Measurements from ENCODE around the gene LIN54.
"Not testable (repeated sequence)": the region's sequence is repeated elsewhere in the genome, so short reads cannot be mapped to it uniquely, and the experiment has no call there.

The LIN54 gene

DNA sequence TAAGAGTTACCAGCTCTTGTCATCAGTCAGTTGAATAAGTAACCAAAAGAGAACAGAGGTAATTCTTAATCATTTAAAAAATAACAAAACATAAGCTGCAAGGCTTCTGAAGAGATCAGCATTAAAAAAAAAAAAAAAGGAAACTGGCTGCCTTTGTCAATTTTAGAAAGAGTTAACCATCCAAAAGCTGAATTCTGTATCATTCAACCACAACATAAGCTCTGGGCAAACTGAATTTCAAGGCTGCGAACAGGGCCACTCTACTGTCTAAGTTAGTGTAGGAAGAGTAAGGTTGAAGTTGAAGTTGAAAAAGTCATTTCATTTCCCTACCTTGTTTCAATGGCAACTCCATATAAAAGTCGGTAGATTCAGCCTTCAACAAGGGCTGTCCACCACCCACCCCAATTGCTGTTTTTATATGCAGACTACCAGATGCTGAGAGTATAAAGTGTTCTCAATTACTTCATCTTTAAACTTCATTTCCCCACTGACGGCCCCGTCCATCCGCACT is 1.1 kb upstream of the LIN54 start:
- Histone ChIP-seq H3K27me3 (ENCODE audit: insufficient read depth, low read length, poor library complexity, severe bottlenecking) (no peaks in the 10 kb centered on the region), H4K20me1 (ENCODE audit: insufficient read depth, low read length, poor library complexity, severe bottlenecking) (peaks cover 27% of the 10 kb centered on the region), H3K79me2 (ENCODE audit: insufficient read depth, low read length) (peaks cover 56% of the 10 kb centered on the region), H3K4me3 (ENCODE audit: low read length, poor library complexity, severe bottlenecking) (peak overlapping the region; percentile 99), H3K9me2 (replicated peaks; ENCODE audit: low read depth, low read length) (no peaks in the 10 kb centered on the region), H2AFZ (ENCODE audit: low read length) (peak overlapping the region; percentile 87), H3K36me3 (ENCODE audit: insufficient read depth, low read length) (no peaks in the 10 kb centered on the region), H3K4me2 (ENCODE audit: low read depth, low read length, poor library complexity, severe bottlenecking) (peak overlapping the region; percentile 99), H3K4me1 (ENCODE audit: insufficient read depth, low read length, poor library complexity, severe bottlenecking) (peaks cover 43% of the 10 kb centered on the region), H3K9ac (ENCODE audit: low read depth, low read length, poor library complexity, severe bottlenecking) (peak overlapping the region; percentile 97), H3F3A (ENCODE audit: low read depth) (no peaks in the 10 kb centered on the region; the same call in 1 of the 2 replicates), H3K9me3 (ENCODE audit: insufficient read depth, low read depth, low read length) (no peaks in the 10 kb centered on the region)
- no peak for TF ChIP-seq EZH2phosphoT487 (IDR thresholded peaks at IDR 0.05; ENCODE audit: borderline replicate concordance)
- TF ChIP-seq, protein P1, sequence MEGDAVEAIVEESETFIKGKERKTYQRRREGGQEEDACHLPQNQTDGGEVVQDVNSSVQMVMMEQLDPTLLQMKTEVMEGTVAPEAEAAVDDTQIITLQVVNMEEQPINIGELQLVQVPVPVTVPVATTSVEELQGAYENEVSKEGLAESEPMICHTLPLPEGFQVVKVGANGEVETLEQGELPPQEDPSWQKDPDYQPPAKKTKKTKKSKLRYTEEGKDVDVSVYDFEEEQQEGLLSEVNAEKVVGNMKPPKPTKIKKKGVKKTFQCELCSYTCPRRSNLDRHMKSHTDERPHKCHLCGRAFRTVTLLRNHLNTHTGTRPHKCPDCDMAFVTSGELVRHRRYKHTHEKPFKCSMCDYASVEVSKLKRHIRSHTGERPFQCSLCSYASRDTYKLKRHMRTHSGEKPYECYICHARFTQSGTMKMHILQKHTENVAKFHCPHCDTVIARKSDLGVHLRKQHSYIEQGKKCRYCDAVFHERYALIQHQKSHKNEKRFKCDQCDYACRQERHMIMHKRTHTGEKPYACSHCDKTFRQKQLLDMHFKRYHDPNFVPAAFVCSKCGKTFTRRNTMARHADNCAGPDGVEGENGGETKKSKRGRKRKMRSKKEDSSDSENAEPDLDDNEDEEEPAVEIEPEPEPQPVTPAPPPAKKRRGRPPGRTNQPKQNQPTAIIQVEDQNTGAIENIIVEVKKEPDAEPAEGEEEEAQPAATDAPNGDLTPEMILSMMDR (conservative IDR thresholded peaks at IDR 0.05; ENCODE audit: low read length): no peak

DNA sequence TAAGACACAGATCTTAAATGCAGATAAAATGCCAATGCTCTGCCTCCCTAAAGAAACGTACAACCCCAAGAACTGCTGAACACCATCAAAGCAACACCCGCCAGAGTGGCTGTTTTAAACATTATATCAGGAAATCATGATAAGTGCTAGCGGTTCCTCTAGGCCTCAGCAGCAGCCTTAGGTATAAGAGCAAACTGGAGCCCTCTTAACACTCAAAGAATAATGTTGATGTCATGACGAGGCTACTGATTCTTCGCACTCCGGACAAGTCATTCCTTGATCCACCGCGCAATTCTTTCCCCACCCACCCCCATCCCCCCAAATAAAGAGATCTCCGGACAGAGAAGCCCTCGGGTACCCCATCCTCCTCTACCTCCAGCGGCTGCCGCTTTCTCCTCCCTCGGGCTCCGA is 507 bp downstream of the LIN54 start:
- Histone ChIP-seq H3K4me3 (ENCODE audit: low read length, poor library complexity, severe bottlenecking) (peak overlapping the region; percentile 99), H3K4me2 (ENCODE audit: low read depth, low read length, poor library complexity, severe bottlenecking) (peak overlapping the region; percentile 96), H3K27me3 (ENCODE audit: insufficient read depth, low read length, poor library complexity, severe bottlenecking) (no peaks in the 10 kb centered on the region), H3K9me3 (ENCODE audit: insufficient read depth, low read depth, low read length) (no peaks in the 10 kb centered on the region), H3K36me3 (ENCODE audit: insufficient read depth, low read length) (no peaks in the 10 kb centered on the region), H2AFZ (ENCODE audit: low read length) (peak overlapping the region; percentile 90), H4K20me1 (ENCODE audit: insufficient read depth, low read length, poor library complexity, severe bottlenecking) (peaks cover 37% of the 10 kb centered on the region), H3K4me1 (ENCODE audit: insufficient read depth, low read length, poor library complexity, severe bottlenecking) (peaks cover 45% of the 10 kb centered on the region), H3K79me2 (ENCODE audit: insufficient read depth, low read length) (peaks cover 72% of the 10 kb centered on the region), H3K9ac (ENCODE audit: low read depth, low read length, poor library complexity, severe bottlenecking) (peak overlapping the region; percentile 97), H3K9me2 (replicated peaks; ENCODE audit: low read depth, low read length) (no peaks in the 10 kb centered on the region), H3F3A (ENCODE audit: low read depth) (no peaks in the 10 kb centered on the region; the same call in 1 of the 2 replicates)
- no peak for TF ChIP-seq EZH2phosphoT487 (IDR thresholded peaks at IDR 0.05; ENCODE audit: borderline replicate concordance)
- TF ChIP-seq, protein P1 (conservative IDR thresholded peaks at IDR 0.05; ENCODE audit: low read length): no peak

GRCh38 chr4:83009529-83009928 is 1.1 kb downstream of the LIN54 start:
- peaks cover 77% of the 10 kb centered on the region for H3K79me2 ChIP-seq (ENCODE audit: insufficient read depth, low read length)
- no peaks in the 10 kb centered on the region for H3K9me2 ChIP-seq (replicated peaks; ENCODE audit: low read depth, low read length)
- H3K4me2 ChIP-seq (ENCODE audit: low read depth, low read length, poor library complexity, severe bottlenecking): peak overlapping the region; percentile 96
- H3K27me3 ChIP-seq (ENCODE audit: insufficient read depth, low read length, poor library complexity, severe bottlenecking): no peaks in the 10 kb centered on the region
- peak overlapping the region; percentile 97 for H3K9ac ChIP-seq (ENCODE audit: low read depth, low read length, poor library complexity, severe bottlenecking)
- TF ChIP-seq, protein P1 (conservative IDR thresholded peaks at IDR 0.05; ENCODE audit: low read length): no peak
- no peak for TF ChIP-seq EZH2phosphoT487 (IDR thresholded peaks at IDR 0.05; ENCODE audit: borderline replicate concordance)
- peaks cover 37% of the 10 kb centered on the region for H4K20me1 ChIP-seq (ENCODE audit: insufficient read depth, low read length, poor library complexity, severe bottlenecking)
- H3K36me3 ChIP-seq (ENCODE audit: insufficient read depth, low read length): no peaks in the 10 kb centered on the region
- no peak overlapping the region; the same call in 1 of the 2 replicates for H2AFZ ChIP-seq (ENCODE audit: low read length)
- no peaks in the 10 kb centered on the region for H3K9me3 ChIP-seq (ENCODE audit: insufficient read depth, low read depth, low read length)
- H3K4me3 ChIP-seq (ENCODE audit: low read length, poor library complexity, severe bottlenecking): peak overlapping the region; percentile 99
- peaks cover 45% of the 10 kb centered on the region for H3K4me1 ChIP-seq (ENCODE audit: insufficient read depth, low read length, poor library complexity, severe bottlenecking)
- H3F3A ChIP-seq (ENCODE audit: low read depth): no peaks in the 10 kb centered on the region; the same call in 1 of the 2 replicates

DNA sequence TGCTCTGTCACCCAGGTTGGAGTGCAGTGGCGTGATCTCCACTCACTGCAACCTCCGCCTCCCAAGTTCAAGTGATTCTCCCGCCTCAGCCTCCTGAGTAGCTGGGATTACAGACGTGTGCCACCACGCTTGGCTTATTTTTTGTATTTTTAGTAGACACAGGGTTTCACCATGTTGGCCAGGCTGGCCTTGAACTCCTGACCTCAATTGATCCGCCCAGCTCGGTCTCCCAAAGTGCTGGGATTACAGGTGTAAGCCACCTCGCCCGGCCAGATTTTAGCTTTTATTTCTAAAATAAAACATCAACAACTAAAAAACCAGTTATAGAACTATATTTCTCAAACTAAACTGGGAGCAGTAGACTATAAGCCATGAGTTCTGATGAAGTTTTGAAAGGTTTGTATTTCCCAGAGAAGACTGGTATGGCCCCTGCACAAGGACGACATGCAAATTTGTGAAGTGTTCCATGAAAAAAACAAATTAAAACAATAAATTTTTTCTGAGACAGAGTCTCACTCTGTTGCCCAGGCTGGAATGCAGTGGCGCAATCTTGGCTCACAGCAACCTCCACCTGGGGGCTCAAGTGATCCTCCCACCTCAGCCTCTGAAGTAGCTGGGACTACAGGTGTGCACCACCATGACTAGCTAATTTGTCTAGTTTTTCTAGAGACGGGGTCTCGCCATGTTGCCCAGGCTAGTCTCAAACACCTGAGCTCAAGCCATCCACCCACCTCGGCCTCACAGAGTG is 7.4 kb downstream of the LIN54 start:
- not testable (repeated sequence) for H3K36me3 ChIP-seq (ENCODE audit: insufficient read depth, low read length); H3K9me3 ChIP-seq (ENCODE audit: insufficient read depth, low read depth, low read length); H3K27me3 ChIP-seq (ENCODE audit: insufficient read depth, low read length, poor library complexity, severe bottlenecking); H2AFZ ChIP-seq (ENCODE audit: low read length); H3K4me3 ChIP-seq (ENCODE audit: low read length, poor library complexity, severe bottlenecking); H3F3A ChIP-seq (ENCODE audit: low read depth); H3K4me2 ChIP-seq (ENCODE audit: low read depth, low read length, poor library complexity, severe bottlenecking); H3K9me2 ChIP-seq (replicated peaks; ENCODE audit: low read depth, low read length); H3K9ac ChIP-seq (ENCODE audit: low read depth, low read length, poor library complexity, severe bottlenecking)
- Histone ChIP-seq H3K4me1 (ENCODE audit: insufficient read depth, low read length, poor library complexity, severe bottlenecking) (peaks cover 16% of the 10 kb centered on the region), H3K79me2 (ENCODE audit: insufficient read depth, low read length) (peaks cover 96% of the 10 kb centered on the region), H4K20me1 (ENCODE audit: insufficient read depth, low read length, poor library complexity, severe bottlenecking) (peaks cover 30% of the 10 kb centered on the region)
